ENCODE measurements around the gene SNX25.

GRCh38 chr4:185311113-185311888 is 101.9 kb downstream of the SNX25 start:
- TF ChIP-seq YY1 (IDR thresholded peaks at IDR 0.05; ENCODE audit: insufficient read depth, insufficient read length), result no peak
- TF ChIP-seq SUZ12 (IDR thresholded peaks at IDR 0.05; ENCODE audit: extremely low read depth, insufficient read depth, insufficient read length), result no peak

All from NT2/D1 (cell line).